SJCRH30 (cell line): ENCODE data around the gene PRKG1. TPM values are rescaled to one million over a fixed set of nuclear protein-coding genes. Genes with fewer than 3 reads are reported as not detected.

Experiments used
- DNase-seq, 2 experiments: peaks; one replicate each; pipeline ENCODE4 v3.0.0-alpha.2; 2015 to 2020
- H3K27ac ChIP-seq: fragments of 250-450 bp; sonication (Bioruptor Pico); 2 replicates; pipeline ENCODE4 v1.5.1; 2020; ENCODE audit warnings: mild to moderate bottlenecking, moderate library complexity
- H3K27me3 ChIP-seq: fragments of 250-450 bp; sonication (Bioruptor Pico); 2 replicates; pipeline ENCODE4 v1.5.1; 2020; ENCODE audit warnings: mild to moderate bottlenecking, moderate library complexity
- H3K36me3 ChIP-seq: fragments of 250-450 bp; sonication (Bioruptor Pico); 2 replicates; pipeline ENCODE4 v1.5.1; 2020; ENCODE audit warnings: mild to moderate bottlenecking, moderate library complexity
- H3K4me1 ChIP-seq: fragments of 250-450 bp; sonication (Bioruptor Pico); 2 replicates; pipeline ENCODE4 v1.5.1; 2020; ENCODE audit warnings: mild to moderate bottlenecking, moderate library complexity
- H3K4me3 ChIP-seq: fragments of 250-450 bp; sonication (Bioruptor Pico); 2 replicates; pipeline ENCODE4 v1.5.1; 2020; ENCODE audit warnings: mild to moderate bottlenecking, moderate library complexity
- H3K9me3 ChIP-seq: fragments of 250-450 bp; sonication (Bioruptor Pico); replicated peaks from 2 replicates; pipeline ENCODE4 v1.5.1; 2020; ENCODE audit warnings: mild to moderate bottlenecking, moderate library complexity
- total RNA-seq: library from RNA; depleted of rRNA; stranded (reverse); fragments of >200 nt; shearing (Covaris generic); gene quantifications from 2 replicates; pipeline ENCODE4 v1.2.3, GENCODE V29; 2014

The PRKG1 gene
- total RNA-seq, 1 experiment from 2014 or later = 3.0 TPM

- no peak overlapping the region for H3K27ac ChIP-seq
- no peaks in the 10 kb centered on the region for H3K4me1 ChIP-seq
- no peaks in the 10 kb centered on the region for H3K27me3 ChIP-seq
- H3K36me3 ChIP-seq = no peaks in the 10 kb centered on the region
- no peak overlapping the region for H3K4me3 ChIP-seq
- no peaks in the 10 kb centered on the region for H3K9me3 ChIP-seq
- DNase-seq = no peak
These were observed 10.9 kb downstream of the PRKG1 start for GRCh38 chr10:51085204-51085603.

- H3K4me3 ChIP-seq = no peak overlapping the region
- DNase-seq = no peak
- no peak overlapping the region for H3K27ac ChIP-seq
- no peaks in the 10 kb centered on the region for H3K4me1 ChIP-seq
- H3K27me3 ChIP-seq = no peaks in the 10 kb centered on the region
- no peaks in the 10 kb centered on the region for H3K36me3 ChIP-seq
- H3K9me3 ChIP-seq = no peaks in the 10 kb centered on the region
These were observed 12.4 kb downstream of the PRKG1 start for GRCh38 chr10:51086710-51087109.

GRCh38 chr10:51087114-51087513, 12.8 kb downstream of the PRKG1 start:
- H3K27ac ChIP-seq = no peak overlapping the region
- H3K27me3 ChIP-seq = no peaks in the 10 kb centered on the region
- DNase-seq = no peak
- H3K4me1 ChIP-seq = no peaks in the 10 kb centered on the region
- H3K9me3 ChIP-seq = no peaks in the 10 kb centered on the region
- no peaks in the 10 kb centered on the region for H3K36me3 ChIP-seq
- H3K4me3 ChIP-seq = no peak overlapping the region

GRCh38 chr10:51090190-51090589, 15.9 kb downstream of the PRKG1 start:
- DNase-seq = no peak
- Histone ChIP-seq H3K27me3 (no peaks in the 10 kb centered on the region), H3K4me3 (no peak overlapping the region), H3K4me1 (no peaks in the 10 kb centered on the region), H3K27ac (no peak overlapping the region), H3K36me3 (no peaks in the 10 kb centered on the region), H3K9me3 (no peaks in the 10 kb centered on the region)

GRCh38 chr10:51092402-51092801, 18.1 kb downstream of the PRKG1 start:
- Histone ChIP-seq H3K36me3 (no peaks in the 10 kb centered on the region), H3K27me3 (no peaks in the 10 kb centered on the region), H3K4me1 (no peaks in the 10 kb centered on the region), H3K4me3 (no peak overlapping the region), H3K9me3 (no peaks in the 10 kb centered on the region), H3K27ac (no peak overlapping the region)
- DNase-seq = no peak

GRCh38 chr10:51095444-51095843, 21.2 kb downstream of the PRKG1 start:
- Histone ChIP-seq H3K4me3 (no peak overlapping the region), H3K27ac (no peak overlapping the region), H3K27me3 (no peaks in the 10 kb centered on the region), H3K4me1 (no peaks in the 10 kb centered on the region), H3K9me3 (no peaks in the 10 kb centered on the region), H3K36me3 (no peaks in the 10 kb centered on the region)
- no peak for DNase-seq

- H3K27me3 ChIP-seq = no peaks in the 10 kb centered on the region
- H3K36me3 ChIP-seq = no peaks in the 10 kb centered on the region
- H3K9me3 ChIP-seq = no peaks in the 10 kb centered on the region
- no peak overlapping the region for H3K4me3 ChIP-seq
- no peaks in the 10 kb centered on the region for H3K4me1 ChIP-seq
- no peak for DNase-seq
- H3K27ac ChIP-seq = no peak overlapping the region
These were observed 23.3 kb downstream of the PRKG1 start for GRCh38 chr10:51097546-51097945.

- Histone ChIP-seq H3K9me3 (no peaks in the 10 kb centered on the region), H3K36me3 (no peaks in the 10 kb centered on the region), H3K27ac (no peak overlapping the region), H3K27me3 (no peaks in the 10 kb centered on the region), H3K4me3 (no peak overlapping the region), H3K4me1 (no peaks in the 10 kb centered on the region)
- no peak for DNase-seq
These were observed 25.9 kb downstream of the PRKG1 start for GRCh38 chr10:51100221-51100620.

GRCh38 chr10:51103554-51104217, 29.4 kb downstream of the PRKG1 start:
- no peaks in the 10 kb centered on the region for H3K36me3 ChIP-seq
- no peaks in the 10 kb centered on the region for H3K4me1 ChIP-seq
- no peaks in the 10 kb centered on the region for H3K9me3 ChIP-seq
- no peak for DNase-seq
- H3K4me3 ChIP-seq = no peak overlapping the region
- H3K27ac ChIP-seq = no peak overlapping the region
- no peaks in the 10 kb centered on the region for H3K27me3 ChIP-seq

- H3K9me3 ChIP-seq = no peaks in the 10 kb centered on the region
- no peaks in the 10 kb centered on the region for H3K4me1 ChIP-seq
- H3K4me3 ChIP-seq = no peak overlapping the region
- no peak for DNase-seq
- no peaks in the 10 kb centered on the region for H3K36me3 ChIP-seq
- H3K27me3 ChIP-seq = no peaks in the 10 kb centered on the region
- no peak overlapping the region for H3K27ac ChIP-seq
These were observed 32.1 kb downstream of the PRKG1 start for GRCh38 chr10:51106311-51106945.

- Histone ChIP-seq H3K9me3 (no peaks in the 10 kb centered on the region), H3K4me1 (no peaks in the 10 kb centered on the region), H3K36me3 (no peaks in the 10 kb centered on the region), H3K27me3 (no peaks in the 10 kb centered on the region), H3K27ac (no peak overlapping the region), H3K4me3 (no peak overlapping the region)
- DNase-seq = no peak
These were observed 34.1 kb downstream of the PRKG1 start for GRCh38 chr10:51108406-51108805.

- H3K27ac ChIP-seq = no peak overlapping the region
- no peaks in the 10 kb centered on the region for H3K27me3 ChIP-seq
- no peak overlapping the region for H3K4me3 ChIP-seq
- H3K36me3 ChIP-seq = no peaks in the 10 kb centered on the region
- no peaks in the 10 kb centered on the region for H3K4me1 ChIP-seq
- DNase-seq = no peak
- H3K9me3 ChIP-seq = no peaks in the 10 kb centered on the region
These were observed 35.7 kb downstream of the PRKG1 start for GRCh38 chr10:51109801-51110533.

GRCh38 chr10:51112013-51112412, 37.7 kb downstream of the PRKG1 start:
- Histone ChIP-seq H3K36me3 (no peaks in the 10 kb centered on the region), H3K9me3 (no peaks in the 10 kb centered on the region), H3K4me1 (no peaks in the 10 kb centered on the region), H3K4me3 (no peak overlapping the region), H3K27me3 (no peaks in the 10 kb centered on the region), H3K27ac (no peak overlapping the region)
- DNase-seq = no peak

GRCh38 chr10:51113007-51113406, 38.7 kb downstream of the PRKG1 start:
- H3K9me3 ChIP-seq = no peaks in the 10 kb centered on the region

GRCh38 chr10:51117053-51117660, 42.9 kb downstream of the PRKG1 start:
- H3K27me3 ChIP-seq = no peaks in the 10 kb centered on the region
- H3K4me3 ChIP-seq = no peak overlapping the region
- DNase-seq = no peak
- no peaks in the 10 kb centered on the region for H3K4me1 ChIP-seq
- no peaks in the 10 kb centered on the region for H3K36me3 ChIP-seq
- H3K9me3 ChIP-seq = no peaks in the 10 kb centered on the region
- H3K27ac ChIP-seq = no peak overlapping the region

More at GRCh38 chr10:51113007-51113406, 38.7 kb downstream of the PRKG1 start:
- no peak for DNase-seq
- no peaks in the 10 kb centered on the region for H3K36me3 ChIP-seq
- no peak overlapping the region for H3K27ac ChIP-seq
- no peak overlapping the region for H3K4me3 ChIP-seq
- no peaks in the 10 kb centered on the region for H3K4me1 ChIP-seq
- no peaks in the 10 kb centered on the region for H3K27me3 ChIP-seq
